Measurements from ENCODE around the gene PRR35. TPM values are rescaled to one million over a fixed set of nuclear protein-coding genes. Genes with fewer than 3 reads are reported as not detected.
A peak's percentile ranks its signal among the peaks of the same experiment; 100 is the strongest.

The PRR35 gene
- total RNA-seq, 2 experiments from 2014 or later = not detected

- no peak overlapping the region for H3K4me3 Mint-ChIP-seq
- H3K27ac Mint-ChIP-seq = no peak overlapping the region
- CTCF ChIA-PET = no interaction called here
- DNase-seq (no peak), ATAC-seq (no peak)
- H3K9me3 Mint-ChIP-seq = no peaks in the 10 kb centered on the region
- peaks cover 21% of the 10 kb centered on the region for H3K4me1 Mint-ChIP-seq (ENCODE audit: low read depth)
- no peak for TF ChIP-seq CTCF (IDR thresholded peaks at IDR 0.05)
- intact Hi-C loops (cut with micrococcal nuclease) = no loop called here
- H3K36me3 Mint-ChIP-seq (ENCODE audit: low read depth) = peaks cover 7% of the 10 kb centered on the region
- POLR2A ChIA-PET = no interaction called here
- H3K27me3 Mint-ChIP-seq = no peaks in the 10 kb centered on the region
These were observed 38.6 kb upstream of the PRR35 start for GRCh38 chr16:521381-522210.

GRCh38 chr16:522320-523096, 37.7 kb upstream of the PRR35 start:
- peaks cover 21% of the 10 kb centered on the region for H3K4me1 Mint-ChIP-seq (ENCODE audit: low read depth)
- no peaks in the 10 kb centered on the region for H3K9me3 Mint-ChIP-seq
- no peak overlapping the region for H3K4me3 Mint-ChIP-seq
- no peak for TF ChIP-seq CTCF (IDR thresholded peaks at IDR 0.05)
- peaks cover 7% of the 10 kb centered on the region for H3K36me3 Mint-ChIP-seq (ENCODE audit: low read depth)
- peak overlapping the region; percentile 39 for H3K27ac Mint-ChIP-seq
- ChIA-PET POLR2A (no interaction called here), CTCF (no interaction called here)
- ATAC-seq = no peak
- intact Hi-C loops (cut with micrococcal nuclease) = no loop called here
- H3K27me3 Mint-ChIP-seq = no peaks in the 10 kb centered on the region
- DNase-seq = no peak

- Mint-ChIP-seq H3K27ac (peak overlapping the region; percentile 39), H3K36me3 (ENCODE audit: low read depth) (peaks cover 7% of the 10 kb centered on the region), H3K4me1 (ENCODE audit: low read depth) (peaks cover 21% of the 10 kb centered on the region), H3K27me3 (no peaks in the 10 kb centered on the region), H3K9me3 (no peaks in the 10 kb centered on the region), H3K4me3 (no peak overlapping the region)
- ChIA-PET POLR2A (interaction anchor here (1.1 kb wide), 1 partner anchor 132 kb away, joined by 3 read pairs; no protein-coding TSS in a partner anchor), CTCF (no interaction called here)
- intact Hi-C loops (cut with micrococcal nuclease) = no loop called here
- DNase-seq (no peak), ATAC-seq (no peak)
- no peak for TF ChIP-seq CTCF (IDR thresholded peaks at IDR 0.05)
These were observed 37.0 kb upstream of the PRR35 start for GRCh38 chr16:523097-523741.

- peaks cover 26% of the 10 kb centered on the region for H3K4me1 Mint-ChIP-seq (ENCODE audit: low read depth)
- no peak for TF ChIP-seq CTCF (IDR thresholded peaks at IDR 0.05)
- H3K27me3 Mint-ChIP-seq = no peaks in the 10 kb centered on the region
- no peak for ATAC-seq
- no peak for DNase-seq
- CTCF ChIA-PET = no interaction called here
- peaks cover 10% of the 10 kb centered on the region for H3K36me3 Mint-ChIP-seq (ENCODE audit: low read depth)
- intact Hi-C loops (cut with micrococcal nuclease) = loop anchor here (5.0 kb wide), 1 partner anchor 127 kb away; the partner anchor contains the start of gene NME4
- H3K9me3 Mint-ChIP-seq = no peaks in the 10 kb centered on the region
- peak overlapping the region; percentile 96 for H3K27ac Mint-ChIP-seq
- POLR2A ChIA-PET = interaction anchor here (1.1 kb wide), 2 partner anchors 99 to 133 kb away, joined by 3 to 4 read pairs; partner anchors contain the start of gene RAB11FIP3
- peak overlapping the region; percentile 90 for H3K4me3 Mint-ChIP-seq
These were observed 35.7 kb upstream of the PRR35 start for GRCh38 chr16:524274-525040.

All from activated CD8-positive, alpha-beta T cell treated with anti-CD3 and anti-CD28 coated beads for 36 hours (primary cell).